ENCODE data around the gene GABRA5.

The GABRA5 gene

DNA sequence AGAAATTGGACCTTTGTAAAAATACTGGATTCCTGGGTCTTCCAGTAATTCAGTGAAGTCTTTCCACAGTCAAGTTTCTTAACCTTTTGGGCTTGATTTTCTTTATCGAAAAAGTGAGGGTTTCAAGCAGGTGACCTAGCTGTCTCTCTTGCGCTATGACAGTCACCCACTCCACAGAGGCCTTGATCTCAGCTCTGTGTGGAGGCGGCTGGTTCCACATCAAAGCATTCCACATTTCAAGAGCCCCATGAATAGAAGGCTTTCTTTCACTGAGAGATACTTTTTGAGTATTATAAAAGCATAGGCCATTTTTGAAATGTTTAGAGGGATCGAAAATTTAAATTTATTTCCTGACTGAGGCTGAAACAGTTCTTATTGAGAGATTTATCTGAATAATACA is 43.9 kb downstream of the GABRA5 start:
- DNase-seq (ENCODE audit: insufficient read length, low spot score) = no peak

DNA sequence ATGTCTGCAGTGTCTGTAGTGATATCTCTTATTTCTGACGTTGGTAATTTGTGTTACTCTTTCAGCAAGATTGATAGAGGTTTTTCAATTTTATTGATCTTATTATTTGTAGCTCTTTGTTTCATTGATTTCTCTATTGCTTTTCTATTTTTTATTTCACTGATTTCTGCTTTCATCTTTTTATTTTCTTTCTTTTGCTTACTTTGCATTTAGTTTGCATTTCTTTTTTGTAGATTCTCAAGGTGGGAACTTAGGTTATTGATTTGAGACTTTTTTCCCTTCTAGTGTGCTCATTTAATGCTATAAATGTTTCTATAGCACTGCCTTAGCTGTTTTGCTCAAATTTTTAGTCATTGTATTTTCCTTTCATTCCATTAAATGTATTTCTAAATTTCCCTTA is 54.6 kb downstream of the GABRA5 start:
- FAIRE-seq (no peak), DNase-seq (ENCODE audit: insufficient read length, low spot score) (no peak)

More for the DNA sequence above, 43.9 kb downstream of the GABRA5 start:
- no peak for FAIRE-seq

DNA sequence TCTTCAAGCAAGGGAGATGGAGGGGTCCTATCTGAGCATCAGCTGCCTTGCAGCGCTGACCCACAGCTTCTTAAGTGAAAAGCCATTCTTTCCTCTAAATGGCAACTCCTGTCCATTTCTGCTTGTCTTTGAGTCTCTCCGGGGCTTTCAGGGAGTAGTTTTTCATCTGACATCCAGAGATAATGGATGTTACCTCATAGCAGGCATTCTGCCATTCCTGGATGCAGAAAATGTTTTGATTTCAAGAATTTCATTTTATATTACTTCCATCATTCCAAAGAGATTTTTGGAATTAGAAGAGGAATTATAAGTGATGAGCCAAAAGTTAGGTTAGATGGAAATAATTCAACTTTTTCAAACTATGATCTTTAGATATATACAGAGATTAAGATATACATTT is 59.2 kb downstream of the GABRA5 start:
- DNase-seq (ENCODE audit: insufficient read length, low spot score) (no peak), FAIRE-seq (no peak)

DNA sequence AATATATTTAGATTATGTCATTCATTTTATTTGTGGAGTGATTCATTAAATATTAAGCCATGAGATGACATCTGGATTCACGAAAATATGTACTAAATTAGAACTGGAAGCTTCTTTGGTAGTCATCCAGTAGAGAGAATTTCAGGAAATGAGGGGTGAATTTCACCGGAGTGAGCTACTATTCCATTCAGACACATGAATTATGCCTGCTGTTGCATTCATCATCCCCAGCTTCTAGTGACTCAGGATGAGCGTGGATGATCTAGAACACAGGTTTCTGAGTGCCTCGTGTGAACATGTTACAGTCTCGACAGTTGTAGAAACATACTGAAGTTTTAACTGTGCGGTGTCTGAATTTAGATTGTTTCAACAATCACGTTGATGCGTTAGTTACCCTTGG is 61.2 kb downstream of the GABRA5 start:
- no peak for FAIRE-seq

DNA sequence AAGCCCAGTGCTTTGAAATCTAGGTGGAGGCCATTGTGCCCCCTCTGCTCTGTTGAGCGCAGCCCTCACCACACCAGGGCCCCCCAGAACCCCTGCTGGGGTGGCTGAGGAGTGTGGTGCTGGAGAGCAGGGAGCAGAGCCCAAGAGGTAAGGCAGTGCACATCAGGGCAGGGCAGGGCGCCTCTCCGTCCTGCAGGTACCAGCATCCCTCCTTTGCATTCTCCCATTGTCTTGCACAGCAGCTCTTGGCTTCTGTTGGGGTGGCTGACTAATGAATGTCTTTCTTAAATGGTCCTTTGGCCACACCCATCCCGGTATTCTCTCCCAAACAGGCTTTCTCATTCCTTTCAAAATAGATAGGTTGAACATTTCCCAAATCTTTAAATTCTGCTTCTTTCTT is 62.7 kb downstream of the GABRA5 start:
- DNase-seq (ENCODE audit: insufficient read length, low spot score) = no peak
- no peak for FAIRE-seq

More for the DNA sequence above, 61.2 kb downstream of the GABRA5 start:
- DNase-seq (ENCODE audit: insufficient read length, low spot score) = no peak

DNA sequence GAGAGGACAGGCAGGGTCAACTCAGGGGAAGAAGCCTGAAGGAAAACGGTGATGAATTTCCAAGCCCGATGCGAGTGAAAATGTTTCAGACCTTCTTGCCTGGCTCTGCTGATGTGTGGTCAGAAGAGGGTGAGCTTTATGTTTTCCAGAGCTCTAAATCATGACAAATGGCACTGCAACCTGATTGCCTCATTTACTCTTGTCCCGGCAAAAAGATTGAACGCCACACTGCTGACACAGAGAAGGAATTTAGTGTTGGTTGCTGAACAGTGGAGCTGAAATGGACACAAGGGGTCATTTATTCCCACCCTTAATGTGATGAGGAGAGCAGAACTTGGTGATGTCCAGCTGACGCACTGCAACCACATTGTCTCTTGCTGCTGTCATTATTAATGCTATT is 68.0 kb downstream of the GABRA5 start:
- DNase-seq (ENCODE audit: insufficient read length, low spot score) = no peak
- no peak for FAIRE-seq

DNA sequence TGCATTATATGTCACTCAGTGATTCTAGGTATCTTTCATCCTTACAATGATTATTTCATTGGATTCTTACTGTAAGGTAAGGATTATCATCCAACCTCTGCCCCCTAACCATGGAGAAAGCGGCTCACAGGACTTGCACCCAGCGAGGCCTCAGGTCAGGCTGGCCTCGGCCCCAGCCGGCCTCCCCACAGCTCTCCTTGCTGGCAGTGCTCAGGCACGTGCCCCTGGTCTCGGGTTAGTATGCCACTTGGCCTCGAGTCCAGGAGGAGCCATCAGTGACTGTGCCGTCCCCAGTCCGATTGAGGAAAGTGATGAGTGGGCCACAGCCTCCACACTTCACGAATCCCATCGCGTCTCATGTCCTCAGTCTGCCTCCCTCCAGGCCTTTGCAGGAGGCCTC is 68.5 kb downstream of the GABRA5 start:
- DNase-seq (ENCODE audit: insufficient read length, low spot score) (no peak), FAIRE-seq (no peak)

DNA sequence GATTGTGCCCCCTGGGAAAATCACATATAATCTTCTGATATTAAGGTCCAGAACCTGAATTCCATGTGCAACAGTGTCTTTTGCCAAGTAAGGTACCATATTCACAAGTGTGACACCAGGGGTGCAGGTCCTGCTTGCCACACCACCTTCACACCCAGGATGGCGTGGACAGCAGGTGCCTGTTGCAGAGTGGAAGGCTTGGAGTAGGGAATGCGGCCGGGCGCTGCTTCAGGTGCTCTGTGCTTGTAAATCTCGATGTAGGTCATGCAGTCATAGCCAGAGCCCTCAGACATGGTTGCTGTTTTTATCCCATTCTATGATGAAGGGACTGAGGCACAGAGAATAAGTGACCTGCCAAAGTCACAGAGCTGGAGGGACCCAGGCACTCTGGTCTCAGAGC is 69.6 kb downstream of the GABRA5 start:
- FAIRE-seq (no peak), DNase-seq (ENCODE audit: insufficient read length, low spot score) (no peak)

DNA sequence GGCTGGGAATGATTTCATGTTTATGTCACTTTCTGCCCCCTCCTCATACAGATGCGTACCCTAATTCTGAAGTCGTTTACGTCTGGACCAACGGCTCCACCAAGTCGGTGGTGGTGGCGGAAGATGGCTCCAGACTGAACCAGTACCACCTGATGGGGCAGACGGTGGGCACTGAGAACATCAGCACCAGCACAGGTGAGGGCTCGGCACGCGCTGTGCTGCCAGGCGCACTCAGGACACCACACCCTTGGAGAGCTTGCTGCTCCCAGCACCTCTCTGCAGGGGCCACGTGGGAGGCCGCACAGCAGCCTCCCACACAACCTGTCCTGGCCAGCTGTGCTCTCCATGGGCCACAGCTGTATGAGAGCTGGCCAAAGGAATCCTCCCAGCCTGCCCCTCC is 70.3 kb downstream of the GABRA5 start:
- no peak for FAIRE-seq
- no peak for DNase-seq (ENCODE audit: insufficient read length, low spot score)

DNA sequence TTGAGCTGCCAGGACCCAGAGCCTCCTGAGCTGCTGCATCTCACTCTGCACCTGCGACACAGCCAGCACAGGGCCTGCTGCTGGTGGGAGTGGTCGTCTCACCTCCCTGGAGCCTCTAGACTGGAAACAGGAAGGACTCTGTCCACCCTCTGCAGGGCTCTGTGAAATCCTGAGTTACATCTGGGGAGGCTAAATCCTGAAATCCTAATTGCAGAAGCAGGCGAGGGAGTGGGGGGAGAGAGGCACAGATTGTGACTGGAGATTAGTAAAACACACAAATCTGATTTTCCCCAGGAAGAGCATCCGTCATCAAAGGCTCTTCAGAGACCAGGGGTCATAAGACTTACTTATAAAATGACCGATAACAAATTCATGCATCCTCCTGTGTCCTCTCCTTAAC is 72.5 kb downstream of the GABRA5 start:
- no peak for DNase-seq (ENCODE audit: insufficient read length, low spot score)
- FAIRE-seq = no peak

DNA sequence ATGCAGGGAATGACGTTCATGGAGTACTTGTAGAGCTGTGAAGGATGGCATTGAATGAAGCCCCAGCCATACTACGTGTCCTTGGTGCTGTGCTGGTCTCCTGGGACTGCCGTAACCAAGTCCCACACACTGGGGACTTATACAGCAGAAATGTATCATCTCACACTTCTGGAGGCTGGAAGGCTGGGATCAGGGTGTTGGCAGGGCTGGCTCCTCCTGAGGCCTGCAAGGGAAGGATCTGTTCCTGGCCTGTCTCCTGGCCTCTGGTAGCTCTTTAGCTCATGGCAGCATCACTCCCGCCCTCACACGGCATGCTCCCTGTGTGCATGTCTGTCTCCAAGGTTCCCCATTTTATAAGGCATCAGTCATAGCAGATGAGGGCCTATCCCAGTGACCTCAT is 74.6 kb downstream of the GABRA5 start:
- no peak for DNase-seq (ENCODE audit: insufficient read length, low spot score)
- FAIRE-seq = no peak

DNA sequence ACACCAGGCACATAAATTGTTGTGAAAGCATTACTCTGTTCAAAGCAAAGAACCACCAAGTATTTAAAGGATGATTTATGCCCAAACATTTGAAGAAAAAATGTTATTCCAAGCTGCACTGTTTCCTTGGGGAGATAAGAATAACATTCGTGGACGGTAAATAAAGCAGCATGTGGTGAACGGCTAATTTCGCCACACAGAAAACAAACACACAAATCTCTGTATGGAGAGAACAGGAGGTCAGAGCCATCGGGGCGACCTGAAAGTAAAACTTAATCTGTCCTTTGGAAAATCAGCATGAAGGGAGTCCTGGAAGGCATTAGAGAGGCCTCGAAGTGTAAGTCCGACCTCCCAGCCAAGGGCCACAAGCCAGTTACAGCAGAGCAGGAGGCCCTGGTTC is 77.0 kb downstream of the GABRA5 start:
- no peak for DNase-seq (ENCODE audit: insufficient read length, low spot score)
- FAIRE-seq = no peak

DNA sequence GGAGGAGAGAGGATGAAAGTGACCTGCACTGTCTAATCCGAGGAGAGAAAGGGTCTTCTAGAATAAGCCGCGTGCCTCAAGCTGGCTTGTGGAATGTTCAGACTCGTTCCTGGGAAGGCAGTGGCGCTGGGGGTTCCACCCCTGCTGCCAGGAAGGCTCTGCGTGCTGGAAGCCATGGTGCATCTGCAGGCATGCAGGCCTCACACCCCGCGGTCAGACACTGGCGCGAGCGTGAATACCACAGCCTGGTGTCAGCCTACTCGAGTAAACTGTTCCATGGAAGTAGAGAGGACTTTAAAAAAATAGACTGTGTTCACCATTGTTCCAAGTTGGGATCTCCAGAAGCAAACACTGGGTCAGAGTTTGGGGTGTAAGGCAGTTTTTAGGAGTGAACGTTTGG is 78.2 kb downstream of the GABRA5 start:
- DNase-seq (ENCODE audit: insufficient read length, low spot score) = no peak
- FAIRE-seq = no peak

DNA sequence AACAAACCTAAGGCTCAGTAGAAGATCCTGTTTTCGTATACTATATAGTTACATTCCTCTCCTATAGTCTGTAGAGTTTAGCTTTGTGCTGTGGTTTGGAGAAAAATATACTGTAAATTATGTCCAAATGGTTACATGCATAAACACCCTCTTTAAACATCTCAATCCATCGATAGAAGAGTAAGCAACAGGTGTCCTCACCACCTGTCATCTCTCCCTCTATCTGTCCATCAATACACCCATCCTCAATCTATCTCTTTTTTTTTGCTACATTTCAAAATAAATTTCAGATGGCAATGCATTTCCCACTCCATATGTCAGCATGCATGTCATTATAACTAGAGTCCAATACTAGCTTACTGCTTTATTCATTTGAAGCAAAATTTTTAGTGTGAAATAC is 83.1 kb downstream of the GABRA5 start:
- FAIRE-seq (no peak), DNase-seq (ENCODE audit: insufficient read length, low spot score) (no peak)

DNA sequence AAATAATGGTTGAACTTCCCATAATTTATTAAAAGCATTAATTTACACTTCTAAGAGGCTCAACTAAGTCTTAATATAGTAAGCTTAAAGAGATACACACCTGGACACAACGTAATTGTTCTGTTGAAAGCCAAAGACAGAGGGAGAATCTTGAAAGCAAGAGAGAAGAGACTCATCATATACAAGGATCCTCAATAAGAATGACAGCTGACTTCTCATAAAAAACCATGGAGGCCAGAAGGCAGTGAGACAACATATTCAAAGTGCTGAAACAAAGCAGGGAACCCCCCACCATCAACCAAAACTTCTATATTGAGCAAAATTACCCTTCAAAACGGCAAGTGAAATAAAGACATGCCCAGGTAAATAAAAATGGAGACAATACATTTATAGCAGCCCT is 87.5 kb downstream of the GABRA5 start:
- no peak for FAIRE-seq

DNA sequence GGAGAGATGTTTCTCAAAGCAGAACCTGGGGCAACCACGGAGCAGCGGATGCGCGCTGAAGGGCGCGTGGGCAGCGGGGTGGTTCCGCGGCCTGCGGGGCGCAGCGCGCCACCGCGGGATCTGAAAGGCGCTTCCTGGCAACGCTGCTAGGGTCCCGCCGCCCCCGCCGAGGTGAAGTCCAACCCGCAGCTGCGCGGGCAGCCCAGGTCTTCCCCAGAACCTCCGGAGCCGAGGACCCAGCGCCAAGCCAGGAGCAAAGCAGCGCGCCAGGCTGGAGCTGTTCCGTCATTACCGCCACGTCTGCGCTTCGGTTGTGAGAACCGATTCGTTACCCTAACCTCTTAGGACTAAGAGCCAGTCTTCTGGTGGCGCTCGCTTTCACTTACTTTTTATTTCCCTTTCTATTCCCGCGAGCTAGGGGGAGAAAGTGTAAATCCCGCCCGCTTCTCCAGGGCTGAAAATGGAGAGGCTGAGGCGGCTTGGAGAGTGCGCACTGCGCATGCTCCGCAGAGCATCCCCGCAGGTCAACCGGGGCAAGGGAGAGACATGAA is 100.9 kb downstream of the GABRA5 start:
- DNase-seq (ENCODE audit: insufficient read length, low spot score) = no peak
- no peak for FAIRE-seq

More for the DNA sequence above, 87.5 kb downstream of the GABRA5 start:
- no peak for DNase-seq (ENCODE audit: insufficient read length, low spot score)

DNA sequence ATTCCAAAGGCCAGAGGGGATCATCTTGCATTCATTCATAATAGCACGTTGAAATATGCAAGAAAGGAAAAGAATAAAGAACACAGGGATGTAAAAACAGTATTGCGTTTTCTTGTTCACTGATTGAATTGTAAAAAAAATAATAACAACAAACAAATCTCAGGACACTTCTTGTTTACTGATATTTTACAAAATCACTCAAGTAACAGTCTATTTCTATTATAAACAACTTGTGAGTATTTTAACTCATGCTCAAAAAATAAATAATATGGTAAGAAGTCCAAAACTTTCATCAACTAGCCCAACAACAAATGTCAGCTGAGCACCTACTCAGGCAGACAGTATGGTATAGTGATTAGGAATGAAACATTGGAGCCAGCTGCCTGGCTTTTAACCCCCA is 101.9 kb downstream of the GABRA5 start:
- DNase-seq (ENCODE audit: insufficient read length, low spot score) (no peak), FAIRE-seq (no peak)

DNA sequence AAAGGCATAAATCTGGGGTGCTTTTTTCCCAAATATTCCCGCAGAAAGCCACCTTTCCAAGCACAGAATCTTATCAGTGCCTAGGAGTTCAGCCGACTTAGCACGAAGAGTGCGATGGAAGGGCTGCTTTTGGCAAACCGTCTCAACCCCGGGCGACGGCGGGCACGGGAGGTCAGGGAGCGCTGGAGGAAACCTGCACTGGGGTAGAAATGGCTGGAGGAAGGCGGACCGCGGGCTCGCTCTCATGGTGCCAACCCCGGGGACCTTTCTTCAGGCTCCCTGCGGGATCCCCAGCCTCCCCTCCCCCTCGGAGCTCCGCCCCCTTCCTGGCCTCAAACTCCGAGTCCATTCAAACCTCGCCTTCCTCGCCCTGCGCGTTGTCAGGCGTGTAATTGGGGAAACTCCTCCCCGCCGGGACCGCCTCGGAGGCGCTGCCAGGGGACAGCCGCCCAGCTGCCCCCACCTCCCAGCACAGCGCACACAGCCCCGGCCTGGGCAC is 103.9 kb downstream of the GABRA5 start, which contains the start of gene GABRG3:
Gene GABRG3 (plus strand): TSS at position 470 of the 499 bp plus-strand sequence.
- FAIRE-seq (no peak), DNase-seq (ENCODE audit: insufficient read length, low spot score) (no peak)

DNA sequence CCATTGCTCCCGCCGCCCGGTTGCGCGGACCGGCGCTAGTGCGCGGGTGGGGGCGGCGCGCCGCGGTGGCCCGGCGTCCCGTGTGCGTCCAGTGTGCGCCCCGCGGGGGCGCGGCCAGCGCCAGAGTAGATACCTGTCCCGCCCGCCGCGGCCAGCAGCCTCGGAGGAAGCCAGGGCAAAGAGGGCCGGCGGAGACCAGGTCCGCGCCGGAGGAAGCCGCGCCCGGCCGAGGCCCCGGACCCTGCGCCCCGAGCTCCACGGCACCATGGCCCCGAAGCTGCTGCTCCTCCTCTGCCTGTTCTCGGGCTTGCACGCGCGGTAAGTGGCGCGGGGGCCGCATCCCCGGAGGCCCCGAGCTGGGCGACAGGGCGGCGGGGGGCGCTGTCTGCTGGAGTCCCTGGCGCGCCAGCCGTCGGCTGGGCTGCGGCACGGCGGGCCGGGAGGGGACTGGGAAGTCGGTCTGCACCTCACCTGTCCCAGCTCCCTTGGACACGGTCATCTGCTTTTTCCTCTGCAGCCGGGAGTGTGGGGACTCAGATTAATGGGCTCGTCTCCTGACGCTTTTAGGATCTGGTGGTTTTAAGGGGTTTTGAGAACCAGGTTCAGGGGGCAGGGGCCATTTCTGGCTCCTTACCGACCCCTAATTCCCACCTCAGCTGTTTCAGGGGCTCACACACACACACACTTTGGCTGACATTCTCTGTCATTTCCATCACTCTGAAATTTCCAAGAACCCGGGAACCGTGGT is 104.6 kb downstream of the GABRA5 start:
- no peak for DNase-seq (ENCODE audit: insufficient read length, low spot score)
- no peak for FAIRE-seq

DNA sequence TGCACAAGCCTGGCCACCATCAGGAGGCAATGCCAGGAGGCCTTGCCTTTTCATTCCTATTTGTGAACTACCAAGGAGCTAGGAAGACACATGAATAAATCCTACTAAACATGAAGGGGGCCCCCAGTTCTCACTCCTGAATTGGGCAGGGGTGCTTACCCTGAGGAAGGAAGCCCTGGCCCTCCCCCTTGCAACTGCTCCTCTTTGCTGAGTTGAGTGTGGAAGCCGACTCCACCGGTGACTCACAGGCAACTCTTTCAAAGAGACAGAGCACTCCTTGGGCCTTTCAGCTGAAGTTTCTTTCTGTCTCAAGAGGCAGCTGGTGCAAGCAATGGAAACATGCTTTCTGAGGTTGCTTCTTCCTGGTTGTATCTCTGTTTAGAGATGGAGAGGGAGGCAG is 105.8 kb downstream of the GABRA5 start:
- no peak for DNase-seq (ENCODE audit: insufficient read length, low spot score)
- no peak for FAIRE-seq

DNA sequence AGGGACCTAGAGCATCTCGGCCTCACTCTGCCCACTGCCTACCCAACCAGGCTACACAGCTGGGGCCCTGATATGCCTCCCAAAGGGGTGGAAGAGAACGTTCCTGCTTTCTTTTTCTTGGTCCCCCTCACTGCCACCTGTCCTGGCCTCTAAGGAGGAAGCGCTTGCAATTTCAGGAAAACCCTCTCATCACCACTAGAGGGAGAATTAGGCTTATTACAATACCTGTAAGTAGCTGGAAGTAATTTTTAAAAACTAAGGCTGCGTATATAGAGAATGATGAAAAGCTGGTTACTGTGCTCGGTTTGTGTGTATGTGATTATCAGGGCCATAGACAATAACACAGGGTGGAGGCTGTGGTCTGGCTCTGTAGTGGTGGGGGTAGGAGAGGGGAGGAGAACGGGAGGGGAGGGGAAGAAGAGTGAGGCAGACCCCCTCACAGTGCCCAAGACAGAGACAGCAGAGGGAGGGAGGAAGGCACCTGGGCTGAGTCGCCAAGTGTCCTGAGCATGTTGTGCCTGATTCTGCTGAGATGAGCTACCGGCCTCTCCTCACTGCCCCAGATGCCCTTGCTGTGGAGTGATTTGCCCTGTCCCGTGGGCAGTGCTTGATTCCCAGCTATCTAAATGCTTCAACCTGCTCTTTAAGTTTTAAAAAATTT is 107.4 kb downstream of the GABRA5 start:
- DNase-seq (ENCODE audit: insufficient read length, low spot score) = no peak
- FAIRE-seq = no peak

DNA sequence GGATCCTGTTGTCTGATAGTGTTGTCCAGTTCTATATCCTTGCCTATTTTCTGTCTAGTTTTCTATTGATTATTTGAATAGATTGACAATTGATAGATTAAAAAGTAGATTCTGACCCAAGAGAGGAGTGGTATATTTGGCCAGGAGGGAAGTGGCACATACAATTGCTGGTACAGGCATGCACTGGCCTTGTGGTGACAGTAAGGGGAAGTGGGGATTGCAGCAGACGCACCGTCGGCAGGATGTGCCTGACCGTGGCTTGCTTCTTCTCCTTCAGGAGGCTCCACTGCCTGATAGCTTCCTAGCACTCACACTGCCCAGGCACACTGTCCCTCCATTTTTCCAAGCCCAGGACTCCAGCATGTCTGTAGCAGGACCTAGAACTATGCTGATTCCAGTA is 114.6 kb downstream of the GABRA5 start:
- no peak for DNase-seq (ENCODE audit: insufficient read length, low spot score)
- no peak for FAIRE-seq
